IPS-18a (cell line): Measurements from ENCODE around the gene USP27X.

Source experiments
- H3K27ac ChIP-seq: one replicate; pipeline ENCODE4 v1.5.1; 2013; ENCODE audit warnings: low read length
- H3K27me3 ChIP-seq: one replicate; pipeline ENCODE4 v1.6.1; 2013; ENCODE audit warnings: mild to moderate bottlenecking, low read length; ENCODE audit not compliant: control insufficient read depth, insufficient read depth
- H3K36me3 ChIP-seq: one replicate; pipeline ENCODE4 v1.6.1; 2013; ENCODE audit warnings: low read depth, low read length; ENCODE audit not compliant: control insufficient read depth
- H3K4me1 ChIP-seq: one replicate; pipeline ENCODE4 v1.6.1; 2013; ENCODE audit warnings: low read depth, low read length; ENCODE audit not compliant: control insufficient read depth
- H3K4me3 ChIP-seq: one replicate; pipeline ENCODE4 v1.5.1; 2013; ENCODE audit warnings: low read length
- H3K9ac ChIP-seq: one replicate; pipeline ENCODE4 v1.6.1; 2013; ENCODE audit warnings: mild to moderate bottlenecking, low read length, moderate library complexity
- H3K9me3 ChIP-seq: one replicate; pipeline ENCODE4 v1.6.1; 2013; ENCODE audit warnings: low read depth, low read length; ENCODE audit not compliant: control insufficient read depth

The USP27X gene

GRCh38 chrX:49858341-49858740 is 20.9 kb upstream of the USP27X start:
- Histone ChIP-seq H3K4me1 (no peaks in the 10 kb centered on the region), H3K4me3 (no peak overlapping the region), H3K9me3 (peaks cover 8% of the 10 kb centered on the region), H3K9ac (no peak overlapping the region), H3K27ac (no peak overlapping the region), H3K27me3 (no peaks in the 10 kb centered on the region), H3K36me3 (no peaks in the 10 kb centered on the region)

GRCh38 chrX:49859491-49859890 is 19.8 kb upstream of the USP27X start:
- Histone ChIP-seq H3K4me3 (no peak overlapping the region), H3K27me3 (no peaks in the 10 kb centered on the region), H3K9ac (no peak overlapping the region), H3K9me3 (peaks cover 8% of the 10 kb centered on the region), H3K4me1 (no peaks in the 10 kb centered on the region), H3K36me3 (no peaks in the 10 kb centered on the region), H3K27ac (no peak overlapping the region)

GRCh38 chrX:49860867-49861535 is 18.3 kb upstream of the USP27X start:
- Histone ChIP-seq H3K4me1 (no peaks in the 10 kb centered on the region), H3K27me3 (no peaks in the 10 kb centered on the region), H3K27ac (no peak overlapping the region), H3K4me3 (no peak overlapping the region), H3K9me3 (peaks cover 8% of the 10 kb centered on the region), H3K9ac (no peak overlapping the region), H3K36me3 (no peaks in the 10 kb centered on the region)

- Histone ChIP-seq H3K36me3 (no peaks in the 10 kb centered on the region), H3K9ac (no peak overlapping the region), H3K27ac (no peak overlapping the region), H3K4me3 (no peak overlapping the region), H3K9me3 (peaks cover 8% of the 10 kb centered on the region), H3K27me3 (no peaks in the 10 kb centered on the region), H3K4me1 (no peaks in the 10 kb centered on the region)
These were observed 17.2 kb upstream of the USP27X start for GRCh38 chrX:49862093-49862492.

- Histone ChIP-seq H3K36me3 (no peaks in the 10 kb centered on the region), H3K27ac (no peak overlapping the region), H3K9me3 (peaks cover 20% of the 10 kb centered on the region), H3K9ac (no peak overlapping the region), H3K4me3 (no peak overlapping the region), H3K4me1 (no peaks in the 10 kb centered on the region), H3K27me3 (no peaks in the 10 kb centered on the region)
These were observed 10.5 kb upstream of the USP27X start for GRCh38 chrX:49868739-49869138.

- H3K9me3 ChIP-seq, result peaks cover 12% of the 10 kb centered on the region
- no peak overlapping the region for H3K9ac ChIP-seq
- H3K36me3 ChIP-seq, result no peaks in the 10 kb centered on the region
- H3K27ac ChIP-seq, result no peak overlapping the region
- no peak overlapping the region for H3K4me3 ChIP-seq
- no peaks in the 10 kb centered on the region for H3K4me1 ChIP-seq
- no peaks in the 10 kb centered on the region for H3K27me3 ChIP-seq
These were observed 2.5 kb upstream of the USP27X start for GRCh38 chrX:49876750-49877149.

GRCh38 chrX:49877397-49878101 is 1.7 kb upstream of the USP27X start:
- peaks cover 10% of the 10 kb centered on the region for H3K9me3 ChIP-seq
- no peak overlapping the region for H3K27ac ChIP-seq
- H3K9ac ChIP-seq, result no peak overlapping the region
- H3K4me3 ChIP-seq, result no peak overlapping the region
- H3K36me3 ChIP-seq, result no peaks in the 10 kb centered on the region
- H3K4me1 ChIP-seq, result no peaks in the 10 kb centered on the region
- H3K27me3 ChIP-seq, result no peaks in the 10 kb centered on the region

GRCh38 chrX:49878128-49878833 is 1.0 kb upstream of the USP27X start:
- no peaks in the 10 kb centered on the region for H3K4me1 ChIP-seq
- H3K27ac ChIP-seq, result no peak overlapping the region
- no peaks in the 10 kb centered on the region for H3K27me3 ChIP-seq
- H3K4me3 ChIP-seq, result peak overlapping the region; percentile 61
- H3K9me3 ChIP-seq, result peaks cover 10% of the 10 kb centered on the region
- no peak overlapping the region for H3K9ac ChIP-seq
- H3K36me3 ChIP-seq, result no peaks in the 10 kb centered on the region

GRCh38 chrX:49879656-49880277 is 483 bp downstream of the USP27X start:
- no peak overlapping the region for H3K27ac ChIP-seq
- H3K9ac ChIP-seq, result no peak overlapping the region
- H3K4me3 ChIP-seq, result peak overlapping the region; percentile 61
- H3K36me3 ChIP-seq, result no peaks in the 10 kb centered on the region
- H3K4me1 ChIP-seq, result no peaks in the 10 kb centered on the region
- peaks cover 7% of the 10 kb centered on the region for H3K9me3 ChIP-seq
- H3K27me3 ChIP-seq, result no peaks in the 10 kb centered on the region

GRCh38 chrX:49880668-49881067 is 1.4 kb downstream of the USP27X start:
- Histone ChIP-seq H3K9me3 (peaks cover 3% of the 10 kb centered on the region), H3K9ac (no peak overlapping the region), H3K27ac (no peak overlapping the region), H3K36me3 (no peaks in the 10 kb centered on the region), H3K27me3 (no peaks in the 10 kb centered on the region), H3K4me3 (peak overlapping the region; percentile 59), H3K4me1 (no peaks in the 10 kb centered on the region)

GRCh38 chrX:49884290-49884862 is 5.1 kb downstream of the USP27X start:
- H3K36me3 ChIP-seq, result no peaks in the 10 kb centered on the region
- H3K9me3 ChIP-seq, result no peaks in the 10 kb centered on the region
- no peak overlapping the region for H3K4me3 ChIP-seq
- H3K9ac ChIP-seq, result no peak overlapping the region
- no peak overlapping the region for H3K27ac ChIP-seq
- no peaks in the 10 kb centered on the region for H3K4me1 ChIP-seq
- H3K27me3 ChIP-seq, result no peaks in the 10 kb centered on the region
